ENCODE results near the gene CAMK2B. TPM values are rescaled to one million over a fixed set of nuclear protein-coding genes. Genes with fewer than 3 reads are reported as not detected.

The CAMK2B gene
- total RNA-seq, 4 donors from 2014 or later, result 0.26 to 0.95 (median 0.69) TPM

DNA sequence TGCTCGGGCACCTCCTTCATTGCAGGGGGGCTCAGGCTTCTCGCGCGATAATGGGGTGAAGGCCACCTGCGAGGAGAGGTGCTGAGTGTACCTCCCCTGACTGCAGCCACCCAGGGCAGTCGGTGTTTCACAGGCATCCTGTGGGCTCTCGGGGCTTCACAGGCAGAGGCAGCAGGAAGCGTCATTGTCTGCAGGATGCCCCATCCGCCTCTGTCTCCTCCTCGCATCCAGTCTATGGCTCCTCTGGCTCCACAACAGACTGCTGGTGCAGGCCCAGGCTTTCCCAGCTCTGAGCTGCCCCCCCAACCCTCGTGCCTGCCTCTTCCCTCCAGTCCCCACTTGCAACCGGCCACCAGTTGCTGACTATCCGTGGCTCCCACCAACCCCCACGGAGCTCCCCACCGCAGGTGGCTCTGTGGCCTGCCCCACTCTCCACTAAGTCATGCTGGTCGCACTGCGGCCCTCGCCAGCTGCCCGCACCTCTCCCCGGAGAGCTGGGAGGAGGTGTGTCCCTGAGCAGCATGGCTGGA lies 36.5 kb downstream of the CAMK2B start:
- no peak overlapping the region for H3K4me3 ChIP-seq
- DNase-seq, result no peak
- intact Hi-C loops (cut with DNase I), result no loop called here
- no peaks in the 10 kb centered on the region for H3K36me3 ChIP-seq
- no peak overlapping the region for H3K27ac ChIP-seq
- TF ChIP-seq POLR2A (IDR thresholded peaks at IDR 0.05), result no peak
- TF ChIP-seq, protein P1, sequence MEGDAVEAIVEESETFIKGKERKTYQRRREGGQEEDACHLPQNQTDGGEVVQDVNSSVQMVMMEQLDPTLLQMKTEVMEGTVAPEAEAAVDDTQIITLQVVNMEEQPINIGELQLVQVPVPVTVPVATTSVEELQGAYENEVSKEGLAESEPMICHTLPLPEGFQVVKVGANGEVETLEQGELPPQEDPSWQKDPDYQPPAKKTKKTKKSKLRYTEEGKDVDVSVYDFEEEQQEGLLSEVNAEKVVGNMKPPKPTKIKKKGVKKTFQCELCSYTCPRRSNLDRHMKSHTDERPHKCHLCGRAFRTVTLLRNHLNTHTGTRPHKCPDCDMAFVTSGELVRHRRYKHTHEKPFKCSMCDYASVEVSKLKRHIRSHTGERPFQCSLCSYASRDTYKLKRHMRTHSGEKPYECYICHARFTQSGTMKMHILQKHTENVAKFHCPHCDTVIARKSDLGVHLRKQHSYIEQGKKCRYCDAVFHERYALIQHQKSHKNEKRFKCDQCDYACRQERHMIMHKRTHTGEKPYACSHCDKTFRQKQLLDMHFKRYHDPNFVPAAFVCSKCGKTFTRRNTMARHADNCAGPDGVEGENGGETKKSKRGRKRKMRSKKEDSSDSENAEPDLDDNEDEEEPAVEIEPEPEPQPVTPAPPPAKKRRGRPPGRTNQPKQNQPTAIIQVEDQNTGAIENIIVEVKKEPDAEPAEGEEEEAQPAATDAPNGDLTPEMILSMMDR (IDR thresholded peaks at IDR 0.05), result no peak
- H3K4me1 ChIP-seq, result peaks cover 0 to 8% (median 0%) of the 10 kb centered on the region in 3 donors
- H3K9me3 ChIP-seq, result no peaks in the 10 kb centered on the region
- 84 to 85% methylated on average over 6 to 15 of the region's 20 CpGs for WGBS, 2 donors
- H3K27me3 ChIP-seq, result peaks cover 0 to 31% (median 0%) of the 10 kb centered on the region in 4 donors

DNA sequence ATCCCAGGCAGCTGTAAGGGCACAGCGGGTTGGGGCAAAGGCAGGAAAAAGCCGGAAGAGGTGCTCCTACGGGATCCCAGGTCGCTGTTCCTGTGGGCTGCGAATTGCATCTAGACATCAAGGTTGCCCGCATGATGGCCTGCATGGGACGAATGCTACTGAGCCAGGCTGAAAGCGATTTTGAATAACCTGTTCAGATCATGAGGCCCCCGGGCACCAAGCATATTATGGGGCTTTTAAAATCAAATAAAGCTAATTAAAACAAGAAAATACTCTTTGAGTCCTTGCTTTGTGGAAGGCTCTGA lies 37.1 kb downstream of the CAMK2B start:
- no peak overlapping the region for H3K4me3 ChIP-seq
- intact Hi-C loops (cut with DNase I), result no loop called here
- TF ChIP-seq, protein P1 (IDR thresholded peaks at IDR 0.05), result no peak
- no peak for TF ChIP-seq POLR2A (IDR thresholded peaks at IDR 0.05)
- H3K9me3 ChIP-seq, result no peaks in the 10 kb centered on the region
- WGBS, 2 donors, result 76 to 94% methylated on average over 8 of the region's 9 CpGs
- no peak overlapping the region for H3K27ac ChIP-seq
- H3K4me1 ChIP-seq, result peaks cover 0 to 3% (median 0%) of the 10 kb centered on the region in 3 donors
- H3K27me3 ChIP-seq, result peaks cover 0 to 25% (median 0%) of the 10 kb centered on the region in 4 donors
- DNase-seq, result no peak
- H3K36me3 ChIP-seq, result no peaks in the 10 kb centered on the region

DNA sequence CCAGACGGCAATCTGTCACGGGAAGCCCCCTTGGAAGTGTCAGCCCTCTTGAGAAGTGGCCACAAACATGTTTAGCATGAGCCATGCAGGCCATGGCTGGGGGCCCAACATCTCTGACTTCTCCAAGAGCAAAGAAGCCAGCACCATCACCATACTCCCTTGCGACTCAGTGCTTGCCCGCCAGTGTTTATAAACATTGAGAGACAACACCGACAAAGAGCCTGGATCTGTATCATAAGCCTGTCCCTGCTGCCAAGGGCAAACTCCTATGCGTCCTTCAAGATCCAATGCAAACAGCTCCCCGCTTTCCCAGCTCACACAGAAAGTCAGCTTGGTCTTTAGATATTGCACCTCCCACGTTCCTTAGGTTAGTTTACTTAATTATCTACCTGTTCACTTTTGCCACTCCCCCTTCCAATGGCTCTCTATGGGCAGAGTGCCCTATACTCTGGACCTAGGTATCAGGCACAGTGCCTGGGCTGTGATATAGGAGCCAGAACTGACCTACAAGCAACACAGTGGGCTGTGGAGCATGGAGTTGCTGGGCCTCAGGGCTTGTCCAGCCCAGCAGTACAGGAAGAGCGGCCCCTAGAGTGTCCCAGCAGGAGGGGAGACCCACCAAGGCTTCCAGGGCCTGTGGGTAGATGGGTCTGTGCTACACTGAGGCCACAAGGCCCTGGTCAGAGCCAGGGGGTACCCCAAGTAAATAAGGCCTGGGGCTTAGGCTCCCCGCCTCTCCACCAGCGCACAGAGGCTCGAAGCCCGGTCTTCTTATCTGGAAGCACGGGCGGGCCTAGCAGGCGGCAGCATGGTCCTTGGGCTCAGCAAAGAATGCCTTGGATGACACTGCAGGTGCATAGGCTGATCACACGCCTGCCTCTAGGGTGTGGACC lies 37.7 kb downstream of the CAMK2B start:
- TF ChIP-seq, protein P1 (IDR thresholded peaks at IDR 0.05), result no peak
- no peak for TF ChIP-seq POLR2A (IDR thresholded peaks at IDR 0.05)
- no peak overlapping the region for H3K27ac ChIP-seq
- WGBS, 2 donors, result 71 to 78% methylated on average over 8 to 9 of the region's 17 CpGs
- H3K4me3 ChIP-seq, result no peak overlapping the region
- intact Hi-C loops (cut with DNase I), result no loop called here
- no peak for DNase-seq
- H3K9me3 ChIP-seq, result no peaks in the 10 kb centered on the region
- H3K27me3 ChIP-seq, result peaks cover 0 to 19% (median 0%) of the 10 kb centered on the region in 4 donors
- H3K4me1 ChIP-seq, result no peaks in the 10 kb centered on the region
- no peaks in the 10 kb centered on the region for H3K36me3 ChIP-seq

DNA sequence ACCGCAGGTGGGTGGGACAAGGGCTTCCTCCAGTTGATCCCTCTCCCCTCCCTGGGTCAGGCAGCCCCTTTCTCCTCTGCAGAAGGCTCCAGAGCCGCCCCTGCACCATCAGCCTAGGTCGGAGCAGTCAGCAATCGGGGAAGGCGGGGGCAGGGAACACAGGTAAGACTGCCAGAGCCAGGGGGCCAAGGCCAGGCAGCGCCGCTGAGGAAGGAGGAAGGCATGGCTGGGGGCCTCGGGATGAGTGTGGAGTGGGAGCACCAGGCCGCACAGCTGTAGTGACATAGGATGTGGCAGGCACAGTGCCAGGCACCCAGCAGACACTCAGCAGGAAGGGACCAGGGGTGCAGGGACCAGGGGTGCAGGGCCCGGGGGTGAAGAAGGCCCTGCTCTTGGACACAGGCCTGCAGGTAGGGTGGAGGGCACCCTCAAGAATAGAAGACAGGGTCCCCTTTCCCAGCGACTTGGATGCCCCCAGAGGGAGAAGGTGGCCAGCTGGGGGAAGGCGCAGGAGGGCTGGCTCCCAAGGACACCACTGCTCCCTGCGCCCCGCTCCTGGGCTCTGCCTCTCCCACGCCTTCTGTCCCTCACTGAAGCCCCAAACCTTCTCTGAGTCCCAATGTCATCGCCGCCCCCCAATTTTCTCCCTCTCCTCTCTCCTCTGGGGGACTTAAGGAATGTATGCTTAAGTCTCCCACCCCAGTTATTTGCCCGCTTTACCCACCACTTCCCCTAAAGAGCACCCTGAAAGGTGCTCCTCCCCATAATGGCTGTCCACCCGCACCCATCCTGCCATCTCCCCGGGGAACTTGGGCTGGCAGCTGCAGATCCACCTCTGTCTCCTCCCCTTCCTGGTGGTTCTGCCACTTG lies 38.5 kb downstream of the CAMK2B start:
- no peak overlapping the region for H3K4me3 ChIP-seq
- WGBS, 2 donors, result 86 to 95% methylated on average over 10 to 11 of the region's 20 CpGs
- H3K4me1 ChIP-seq, result no peaks in the 10 kb centered on the region
- H3K27me3 ChIP-seq, result peaks cover 0 to 10% (median 0%) of the 10 kb centered on the region in 4 donors
- H3K9me3 ChIP-seq, result no peaks in the 10 kb centered on the region
- no peak for TF ChIP-seq POLR2A (IDR thresholded peaks at IDR 0.05)
- TF ChIP-seq, protein P1 (IDR thresholded peaks at IDR 0.05), result no peak
- intact Hi-C loops (cut with DNase I), result no loop called here
- H3K27ac ChIP-seq, result no peak overlapping the region
- no peaks in the 10 kb centered on the region for H3K36me3 ChIP-seq
- no peak for DNase-seq

Data from esophagus squamous epithelium (tissue), 5 donors.